Activated CD8-positive, alpha-beta memory T cell treated with anti-CD3 and anti-CD28 coated beads, Interleukin-2, amount 50 U/mL, for 24 hours (primary cell): ENCODE data around the gene AUTS2.

Experiments used
- DNase-seq: peaks from one replicate; pipeline ENCODE4 v3.0.0-alpha.2; 2020; ENCODE audit errors: extremely low read depth

The AUTS2 gene

DNA sequence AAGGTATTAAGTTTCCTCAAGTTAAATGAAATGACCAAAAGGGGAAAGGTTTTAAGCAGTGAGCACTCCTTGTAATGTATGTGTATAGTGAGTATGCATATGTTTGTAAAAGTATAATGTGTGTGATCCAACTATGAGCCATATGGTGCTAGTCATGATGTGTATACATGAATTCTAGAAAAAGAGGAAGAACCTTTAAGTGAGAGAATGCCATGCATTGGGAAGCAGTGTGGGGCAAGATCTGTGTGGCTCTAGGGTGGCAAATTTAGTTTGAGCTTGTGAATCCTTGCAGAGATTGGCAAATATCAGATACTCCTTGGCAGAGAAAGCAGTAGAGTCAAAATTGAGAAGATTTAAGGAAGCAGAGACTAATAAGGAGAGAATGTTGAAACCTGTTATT lies 435.0 kb downstream of the AUTS2 start:
- DNase-seq: no peak

DNA sequence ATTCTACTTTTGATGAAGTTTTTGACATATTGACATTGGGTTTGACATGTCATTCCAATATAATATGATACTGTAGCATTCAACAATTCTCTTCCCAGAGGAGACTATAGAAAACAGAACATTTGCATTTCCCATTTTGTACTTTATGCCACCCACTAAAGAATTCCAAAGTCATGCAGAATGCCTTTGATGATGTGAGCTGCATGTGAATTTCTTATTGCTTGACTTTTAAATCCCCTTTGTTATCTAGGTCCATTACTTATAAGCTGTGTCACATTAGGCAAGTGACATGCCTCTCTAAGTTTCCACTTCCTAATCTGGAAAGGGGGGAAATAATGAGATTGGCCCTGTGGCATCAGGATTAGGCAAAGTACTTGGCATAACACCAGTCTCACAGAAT lies 436.7 kb downstream of the AUTS2 start:
- no peak for DNase-seq

DNA sequence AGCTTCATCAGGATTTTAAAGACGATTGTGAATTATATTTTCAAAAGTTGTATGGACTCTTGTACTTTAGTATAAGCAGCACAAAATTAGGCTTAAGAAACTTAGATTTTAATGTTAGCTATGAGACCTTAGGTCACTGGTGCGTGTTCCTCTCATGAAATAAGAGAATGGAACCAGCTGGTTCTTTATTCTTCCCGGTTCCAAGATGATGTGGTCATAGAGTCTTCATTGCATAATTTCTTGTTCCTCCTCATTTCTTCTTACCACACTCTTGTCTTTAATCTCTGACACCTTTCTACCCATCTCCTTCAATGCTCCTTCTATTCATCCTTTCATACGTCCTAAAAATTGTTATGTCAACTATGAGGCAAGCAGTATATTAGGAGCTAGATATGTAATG lies 437.2 kb downstream of the AUTS2 start:
- no peak for DNase-seq

DNA sequence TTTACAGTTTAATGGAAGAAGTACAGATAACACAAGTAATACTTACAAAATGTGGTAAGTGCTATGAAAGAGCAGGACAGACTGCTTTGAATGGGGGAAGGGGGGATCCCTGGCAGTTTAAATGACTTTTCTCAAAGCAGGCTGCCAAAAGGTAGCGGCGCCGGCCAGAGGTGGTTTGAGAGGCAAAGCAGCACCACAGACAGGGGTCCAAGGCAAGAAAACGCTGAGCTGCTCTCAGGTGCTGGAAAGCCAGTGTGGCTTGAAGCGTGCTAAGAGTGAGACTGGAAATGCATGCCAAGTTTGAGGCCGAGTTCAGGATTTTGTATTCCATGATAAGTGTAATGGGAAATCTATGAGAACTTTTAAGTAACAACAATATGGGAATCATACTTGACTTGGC lies 437.7 kb downstream of the AUTS2 start:
- DNase-seq: no peak

DNA sequence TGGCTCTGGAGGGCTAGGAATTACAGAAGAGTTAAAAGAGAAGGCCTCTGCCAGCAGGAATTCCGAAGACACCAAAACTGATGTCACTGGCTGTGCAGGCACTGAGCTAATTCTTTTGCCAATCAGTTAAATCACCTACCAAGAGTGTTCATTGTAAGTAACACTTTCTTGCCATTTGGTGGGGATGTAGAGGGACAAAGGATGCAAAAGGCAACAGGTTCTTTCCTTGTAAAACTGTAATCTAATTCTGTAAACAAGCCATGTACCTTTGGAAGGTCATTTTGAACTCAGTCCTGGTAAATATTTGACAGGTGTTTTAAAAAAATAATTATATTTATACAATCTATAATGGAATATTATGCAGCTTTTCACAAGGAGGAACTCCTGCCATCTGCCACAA lies 438.4 kb downstream of the AUTS2 start:
- DNase-seq: no peak

DNA sequence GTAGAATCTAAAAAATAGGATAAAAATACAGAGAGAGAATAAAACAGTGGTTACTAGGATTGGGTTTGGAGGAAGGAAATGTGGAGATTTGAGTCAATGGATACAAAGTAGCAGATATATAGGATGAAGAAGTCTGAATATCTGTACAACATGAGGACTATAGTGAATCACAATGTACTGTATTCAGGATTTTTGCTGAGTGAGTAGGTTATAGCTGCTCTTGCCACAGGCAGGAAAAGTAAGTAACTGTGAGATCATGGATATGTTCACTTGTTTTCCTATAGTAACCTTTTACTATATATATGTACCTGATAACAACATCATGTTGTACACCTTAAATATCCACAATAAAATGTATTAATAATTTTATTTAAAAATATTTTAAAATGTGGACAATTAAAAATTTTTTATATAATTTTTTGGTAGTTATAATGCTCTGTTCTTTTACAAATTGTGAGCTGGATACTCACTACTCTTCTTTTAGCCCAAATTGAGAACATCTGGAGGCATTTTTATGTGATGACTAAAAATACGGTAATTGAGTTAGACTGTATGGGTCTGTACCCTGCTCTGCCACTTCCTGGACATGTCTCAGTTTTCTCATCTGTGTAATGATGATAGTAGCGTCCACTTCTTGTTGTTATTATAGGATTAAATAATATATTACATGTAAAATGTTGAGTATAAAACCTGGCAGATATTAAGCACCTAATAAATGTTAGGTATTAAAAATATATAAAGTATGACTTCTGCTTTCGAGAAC lies 439.1 kb downstream of the AUTS2 start:
- no peak for DNase-seq

DNA sequence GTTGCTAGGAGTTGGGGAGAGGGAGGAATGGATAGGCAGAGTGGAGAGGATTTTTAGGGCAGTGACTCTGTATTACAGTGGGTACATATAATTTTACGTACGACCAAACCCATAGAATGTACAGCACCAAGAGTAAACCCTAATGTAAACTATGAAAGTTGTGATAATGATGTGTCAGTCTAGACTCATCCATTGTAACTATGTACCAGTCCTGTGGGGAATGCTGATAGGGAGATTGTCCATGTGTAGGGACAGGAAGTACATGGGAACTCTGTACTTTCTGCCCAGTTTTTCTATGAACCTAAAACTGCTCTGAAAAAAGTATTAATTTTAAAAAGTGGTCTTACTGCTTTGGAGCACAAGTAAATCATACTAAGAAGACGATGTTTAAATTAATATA lies 441.8 kb downstream of the AUTS2 start:
- DNase-seq: no peak

DNA sequence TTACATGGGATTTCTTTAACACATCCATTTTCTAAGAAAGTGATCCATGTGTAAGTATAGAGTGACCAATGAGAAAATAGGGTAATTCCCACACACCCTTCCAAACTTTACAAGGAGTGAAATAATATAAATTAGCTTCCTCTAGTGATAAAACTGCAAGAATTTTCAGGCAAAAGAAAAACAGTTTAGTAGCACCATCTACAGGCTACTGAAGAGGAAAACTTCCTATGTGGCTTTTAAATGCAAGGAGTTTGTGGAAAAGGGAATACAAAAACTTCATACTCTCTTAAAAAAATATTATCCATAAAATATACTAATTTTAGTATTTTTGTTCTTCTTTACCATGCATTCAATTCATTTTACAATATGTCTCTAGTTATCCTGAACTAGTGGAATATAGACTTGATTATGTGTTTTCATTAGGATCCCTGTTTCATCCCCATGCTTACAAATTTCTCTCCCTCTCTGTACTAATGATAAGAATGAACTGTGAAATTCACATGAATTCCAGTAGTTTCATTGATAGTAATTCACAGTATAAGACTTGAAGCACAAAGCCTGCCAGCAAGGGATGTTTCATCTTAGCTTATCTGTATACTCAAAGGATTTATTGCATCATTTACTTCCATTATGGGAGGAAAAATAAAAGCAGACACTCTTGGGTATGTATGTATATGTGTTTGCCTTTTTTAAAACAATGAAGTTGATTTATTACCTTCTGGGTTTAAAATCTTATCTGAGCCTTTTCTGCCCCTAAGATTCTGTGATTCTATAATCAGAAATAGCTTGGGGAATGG lies 442.9 kb downstream of the AUTS2 start:
- no peak for DNase-seq

DNA sequence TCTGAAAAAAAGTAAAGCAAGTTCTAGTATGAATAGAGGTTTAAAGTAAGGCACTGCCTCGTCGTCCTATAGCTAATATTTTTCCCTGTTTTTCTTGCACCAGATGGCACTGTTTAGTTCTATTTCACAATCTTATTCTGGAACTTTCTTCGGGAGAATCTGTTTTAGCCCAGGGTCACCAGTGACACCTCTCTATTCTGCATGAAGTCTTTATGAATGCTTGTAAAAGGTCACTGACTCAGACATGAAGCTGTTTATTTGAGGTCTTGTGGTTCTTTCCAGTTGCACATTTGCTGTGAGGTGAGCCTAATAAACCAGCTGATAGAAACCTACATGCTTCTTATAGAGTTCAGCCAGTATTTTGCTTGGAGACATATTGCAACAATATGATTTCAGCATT lies 444.3 kb downstream of the AUTS2 start:
- no peak for DNase-seq

DNA sequence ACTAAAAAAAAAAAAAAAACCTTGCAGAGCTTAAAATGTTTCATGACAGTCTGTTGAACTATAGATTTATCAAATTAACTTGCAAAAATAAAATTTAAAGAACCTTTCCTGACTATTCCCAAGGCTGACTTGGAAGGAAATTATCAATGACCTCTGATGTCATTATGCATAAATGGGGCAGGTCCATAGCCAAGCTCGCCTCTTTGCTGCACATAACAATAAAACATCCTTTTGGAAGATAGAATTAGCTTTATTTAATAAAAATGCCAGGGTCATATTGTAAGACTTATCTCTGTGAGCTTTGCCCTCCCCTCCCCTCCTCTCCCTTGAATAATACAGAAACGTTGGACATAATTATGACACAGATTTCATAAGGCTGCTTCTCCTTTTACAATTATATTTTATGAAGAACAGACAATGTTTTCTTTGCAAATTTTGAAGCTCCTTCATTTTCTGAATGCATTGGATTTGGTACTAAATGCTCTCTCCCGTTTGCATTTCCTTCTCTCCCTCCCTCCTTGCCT lies 444.8 kb downstream of the AUTS2 start:
- DNase-seq: no peak

DNA sequence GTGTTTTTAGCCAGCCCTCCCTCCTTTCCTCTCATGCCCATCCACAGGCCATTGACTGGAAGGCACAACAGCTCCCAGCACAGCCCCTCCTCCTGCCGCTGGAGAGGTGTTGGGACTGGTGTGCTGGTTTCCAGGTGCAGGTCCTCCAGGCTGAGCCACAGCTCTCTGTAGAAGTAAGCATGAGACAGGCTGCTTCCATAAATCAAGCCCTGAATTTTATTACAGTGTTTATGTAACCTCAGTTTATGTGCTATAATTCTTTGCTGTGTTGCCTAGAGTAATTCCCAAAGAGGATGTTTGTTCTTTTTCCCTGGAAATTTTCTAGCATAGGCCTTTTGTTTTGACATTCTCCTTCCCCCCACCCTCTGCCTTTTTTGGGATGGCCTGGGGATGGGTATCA lies 445.8 kb downstream of the AUTS2 start:
- DNase-seq: no peak

DNA sequence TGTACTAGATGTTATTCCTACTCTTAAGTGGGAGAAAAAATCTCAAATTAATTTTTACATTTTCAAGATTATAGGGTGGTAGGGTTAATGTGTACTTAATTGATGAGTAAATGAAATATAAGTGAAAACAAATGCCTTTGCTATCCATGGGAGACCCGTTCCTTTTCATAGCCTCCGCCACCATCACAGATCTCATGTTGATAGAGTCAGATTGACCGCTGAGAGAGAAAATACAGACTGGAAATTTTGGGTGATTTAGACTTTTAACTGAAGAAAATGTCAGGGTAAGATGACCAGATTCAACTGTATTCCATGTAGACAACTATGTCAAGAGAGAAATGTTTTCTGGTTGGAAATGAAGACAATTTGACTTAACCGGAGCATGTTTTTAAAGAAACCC lies 446.2 kb downstream of the AUTS2 start:
- DNase-seq: no peak

DNA sequence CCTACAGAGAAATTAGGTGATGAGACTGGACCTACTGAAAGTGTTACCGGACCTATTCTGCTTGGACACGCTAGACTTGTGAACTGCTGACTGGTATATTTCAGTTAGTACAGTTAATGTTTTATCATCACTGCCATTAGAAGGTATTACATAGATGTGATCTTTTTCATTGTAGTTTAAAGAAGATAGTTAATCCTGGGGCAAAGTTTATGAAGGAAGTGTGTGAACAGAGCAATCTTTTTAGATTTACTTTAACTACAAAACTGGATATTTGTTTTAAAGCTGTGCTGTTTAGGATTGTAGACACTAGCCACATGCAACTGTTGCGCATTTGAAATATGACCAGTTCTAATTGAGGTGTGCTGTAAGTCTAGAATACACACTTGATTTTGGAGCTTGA lies 446.7 kb downstream of the AUTS2 start:
- DNase-seq: no peak

DNA sequence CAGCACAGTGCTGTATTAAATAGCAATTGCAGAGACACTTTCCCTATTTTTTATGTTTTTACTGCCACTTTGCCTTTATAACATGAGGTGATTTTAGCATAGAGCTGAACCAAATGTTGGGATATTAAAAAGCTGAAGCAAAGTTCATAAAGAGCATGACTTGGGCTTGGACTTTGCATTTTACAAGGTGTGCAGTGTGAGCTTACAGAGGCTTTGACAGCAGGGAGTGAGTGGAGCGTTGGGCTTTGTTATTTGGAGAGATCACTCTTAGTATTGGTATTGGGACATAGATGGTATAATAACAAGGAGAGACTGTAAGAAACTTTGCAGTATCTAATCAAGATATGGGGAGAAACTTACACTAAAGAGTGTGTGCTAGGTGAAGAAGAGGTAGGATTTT lies 449.1 kb downstream of the AUTS2 start:
- no peak for DNase-seq

DNA sequence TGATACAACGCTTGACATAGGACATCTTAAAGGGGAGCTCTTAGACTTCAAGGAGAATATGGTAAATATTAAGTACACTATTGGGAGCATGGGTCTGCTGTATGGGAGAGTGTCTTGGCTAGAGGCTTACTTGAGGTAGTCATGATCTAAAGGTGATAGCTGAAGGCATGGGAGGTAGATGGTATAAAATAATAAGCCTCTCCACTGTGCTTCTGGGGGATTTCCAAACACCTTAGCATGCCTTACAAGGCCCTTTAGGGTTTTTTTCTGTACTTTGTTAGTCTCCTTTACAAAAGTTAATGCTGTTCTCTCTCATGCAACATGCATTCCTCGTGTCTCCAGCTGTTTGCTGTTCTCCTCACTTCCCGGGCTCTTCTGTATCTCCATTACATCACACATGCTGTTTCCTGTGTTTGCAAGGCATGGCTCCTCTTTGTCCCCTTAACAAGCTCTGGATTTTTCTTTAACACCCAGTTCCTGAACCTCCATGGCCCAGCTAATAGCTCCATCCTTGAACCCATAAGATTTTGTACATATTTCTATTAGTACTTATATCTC lies 449.7 kb downstream of the AUTS2 start:
- DNase-seq: no peak

DNA sequence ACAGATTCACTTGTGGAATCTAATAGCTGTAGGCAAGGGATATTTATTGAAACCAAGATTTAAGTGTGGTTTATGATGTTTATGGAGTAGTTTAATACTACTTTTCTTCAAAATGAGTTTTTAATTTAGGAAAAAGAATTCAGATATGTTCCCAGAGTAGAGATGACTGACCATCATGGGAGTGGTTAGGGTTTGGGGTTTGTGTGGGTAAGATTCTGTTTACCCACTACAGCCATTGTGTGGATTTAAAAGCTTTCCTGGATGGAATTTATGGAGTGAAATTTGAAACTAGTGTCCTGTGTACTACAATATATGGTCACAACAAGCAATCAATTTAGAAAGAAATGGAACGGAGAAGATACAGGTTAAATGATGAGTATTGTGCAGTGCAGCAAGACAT lies 453.5 kb downstream of the AUTS2 start:
- no peak for DNase-seq

DNA sequence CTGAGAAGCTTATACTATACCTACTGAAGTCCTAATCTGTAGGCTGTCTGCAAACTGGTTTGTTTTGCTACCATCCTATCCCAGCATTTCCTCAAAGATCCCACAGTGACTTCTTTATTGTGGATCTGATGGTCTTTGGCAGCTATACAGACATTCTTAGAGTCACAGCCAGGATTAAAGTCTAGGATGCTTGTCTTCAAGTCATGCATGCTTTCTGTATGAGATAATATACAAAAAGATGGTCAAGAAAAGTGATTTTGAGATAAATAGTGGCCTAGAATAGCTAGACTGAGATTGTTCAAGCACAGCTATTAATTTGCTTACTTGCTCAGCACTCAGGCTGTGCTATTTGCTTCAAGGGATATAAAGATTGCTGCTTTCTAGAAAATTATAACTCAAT lies 454.4 kb downstream of the AUTS2 start:
- no peak for DNase-seq

DNA sequence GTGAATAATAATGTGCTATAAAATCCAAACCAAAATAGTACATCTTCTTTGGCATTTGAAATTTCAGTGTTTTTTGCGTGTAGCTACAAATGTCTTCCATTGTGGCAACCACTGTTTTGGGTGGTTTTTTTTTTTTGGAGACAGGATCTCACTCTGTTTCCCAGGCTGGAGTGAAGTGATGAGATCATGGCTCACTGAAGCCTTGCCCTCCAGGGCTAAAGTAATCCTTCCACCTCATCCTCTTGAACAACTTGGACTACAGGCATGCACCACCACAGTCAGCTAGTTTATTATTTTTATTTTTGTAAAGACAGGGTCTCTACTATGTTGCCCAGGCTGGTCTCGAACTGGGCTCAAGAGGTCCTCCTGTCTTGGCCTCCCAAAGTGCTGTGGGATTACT lies 455.1 kb downstream of the AUTS2 start:
- DNase-seq: no peak

DNA sequence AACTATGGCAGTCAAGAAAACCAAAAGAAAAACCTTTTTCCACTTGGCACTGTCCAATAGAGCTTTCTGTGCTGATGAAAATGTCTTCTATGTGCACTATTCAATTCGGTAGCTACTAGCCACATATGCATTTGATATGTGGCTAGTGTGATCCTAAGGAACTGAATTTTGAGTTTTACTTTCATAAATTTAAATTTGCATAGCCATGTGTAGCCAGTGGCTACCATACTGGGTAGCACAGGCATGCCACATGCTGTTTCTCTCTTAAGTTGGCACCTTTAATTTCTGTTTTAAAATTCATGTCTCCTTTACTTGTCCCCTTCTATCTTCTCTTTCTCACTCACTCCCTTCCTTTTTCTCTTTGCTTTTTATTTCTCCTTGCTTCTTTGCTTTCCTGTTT lies 455.7 kb downstream of the AUTS2 start:
- no peak for DNase-seq

DNA sequence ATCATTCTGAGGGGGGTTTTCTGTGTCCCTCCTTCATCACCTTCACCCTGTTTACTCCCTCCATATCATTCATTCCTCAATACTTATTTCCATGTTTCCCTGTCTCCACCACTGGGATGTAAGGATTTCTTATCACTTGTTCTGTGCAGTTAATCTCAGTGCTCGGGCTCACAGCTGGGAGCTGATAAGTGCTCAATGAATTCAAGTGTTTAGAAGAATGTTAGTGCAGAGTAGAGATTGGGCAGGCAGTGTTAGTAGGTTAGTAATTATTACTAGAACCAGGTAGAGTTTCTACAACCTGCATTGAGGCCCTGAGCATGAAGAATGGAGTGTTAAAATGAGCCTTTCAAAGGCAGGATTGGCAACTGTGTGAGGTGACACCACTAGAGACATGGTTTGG lies 458.1 kb downstream of the AUTS2 start:
- DNase-seq: no peak

DNA sequence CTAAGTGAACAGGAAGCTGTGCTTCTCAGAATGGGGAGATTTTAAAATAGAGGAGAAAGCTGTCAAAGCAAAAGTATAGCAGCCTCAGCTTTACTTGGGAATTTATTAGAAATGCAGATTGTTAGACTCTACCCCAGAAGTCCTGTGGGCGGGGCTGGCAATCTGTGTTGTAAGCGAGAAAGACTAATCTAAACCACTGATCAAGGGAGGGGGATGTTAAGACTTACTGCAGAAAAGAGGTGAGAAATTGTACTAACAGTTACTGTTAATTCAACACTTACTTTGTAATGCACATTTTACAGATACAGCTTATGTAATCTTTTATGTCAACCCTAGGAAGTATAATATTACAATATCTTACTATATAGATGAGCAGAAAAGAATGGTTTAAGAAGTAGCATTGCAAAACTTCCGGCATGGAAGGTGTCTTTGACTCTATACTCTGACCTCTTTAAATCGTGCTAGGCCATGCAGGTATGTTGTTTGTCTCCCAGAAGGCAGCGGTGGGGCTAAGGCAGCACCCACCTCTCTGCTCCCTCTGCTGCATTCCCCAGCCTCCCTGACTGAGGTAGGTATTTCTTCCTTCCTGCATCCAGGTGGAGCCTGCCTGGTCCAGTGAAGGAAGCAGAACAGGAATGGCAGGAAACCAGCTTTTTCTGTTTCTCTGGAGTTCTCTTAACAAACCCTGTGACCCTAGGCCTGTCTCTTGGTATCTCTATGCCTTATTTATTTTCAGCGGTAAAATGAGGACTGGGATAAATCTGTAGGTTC lies 462.2 kb downstream of the AUTS2 start:
- no peak for DNase-seq

DNA sequence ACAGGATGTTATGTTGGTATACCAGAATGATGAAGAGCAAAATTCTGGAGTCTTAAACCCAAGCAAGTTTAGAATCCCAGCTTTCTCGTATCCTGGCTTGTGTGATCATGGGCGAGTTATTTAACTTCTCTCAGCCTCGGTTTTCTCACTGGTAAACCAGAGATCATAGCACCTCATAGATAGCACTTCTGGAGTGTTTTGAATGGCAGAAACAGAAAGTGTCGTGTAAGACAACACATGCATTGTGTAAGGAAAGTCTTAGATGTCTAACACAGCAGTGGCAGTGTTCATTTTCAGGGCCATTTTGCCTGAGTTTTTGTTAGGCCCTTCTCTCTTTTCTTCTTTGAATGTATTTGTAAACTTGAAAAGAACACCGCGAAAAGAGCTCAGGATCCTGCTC lies 465.1 kb downstream of the AUTS2 start:
- no peak for DNase-seq
